Measurements from ENCODE around the gene PAK1. TPM values are rescaled to one million over a fixed set of nuclear protein-coding genes. Genes with fewer than 3 reads are reported as not detected.

Gene PAK1
- total and polyA plus RNA-seq, 2 experiments from 2014 or later = 18.4 to 33.1 TPM

DNA sequence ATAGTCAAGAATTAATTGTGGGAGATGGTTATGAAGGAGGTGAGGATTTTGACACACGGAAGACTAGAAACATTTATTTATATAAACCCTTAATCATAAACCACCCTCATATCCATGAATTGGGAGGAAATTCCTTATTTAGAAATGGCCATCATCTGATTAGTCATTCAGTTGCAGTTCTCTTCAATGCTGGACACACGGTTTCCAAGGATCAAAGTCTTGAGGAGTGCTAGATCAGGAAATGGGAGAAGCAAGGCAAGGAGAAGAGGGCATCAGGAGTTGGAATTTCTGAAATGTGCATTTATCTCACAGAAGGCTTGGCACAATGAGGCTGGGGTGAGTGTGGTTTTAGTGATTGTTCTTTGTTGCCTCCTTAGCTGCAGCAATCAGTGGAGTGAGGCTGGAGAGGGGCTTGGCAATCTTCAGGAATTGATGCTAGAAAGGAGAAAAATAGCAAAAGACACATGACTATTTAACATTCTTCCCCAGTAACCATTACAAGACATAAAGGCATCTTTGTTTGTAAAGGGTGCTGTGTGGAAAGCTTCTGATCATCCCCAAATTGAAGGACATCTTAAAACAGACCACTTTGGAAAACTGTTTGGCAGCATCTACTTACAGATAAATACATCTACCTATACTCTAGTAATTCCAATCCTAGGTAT lies 150.8 kb downstream of the PAK1 start:
- no peaks in the 10 kb centered on the region for H3K9me3 ChIP-seq (ENCODE audit: low read depth)
- no peak overlapping the region for H3K27ac ChIP-seq
- no peaks in the 10 kb centered on the region for H3K27me3 ChIP-seq
- H3K36me3 ChIP-seq = no peaks in the 10 kb centered on the region
- no peaks in the 10 kb centered on the region for H3K4me1 ChIP-seq (ENCODE audit: low read depth)
- peak in 1 of 2 donors; percentile 16 for DNase-seq (ENCODE audit: low read depth in 1 of 2, low spot score in 1 of 2)
- TF ChIP-seq, protein P1, sequence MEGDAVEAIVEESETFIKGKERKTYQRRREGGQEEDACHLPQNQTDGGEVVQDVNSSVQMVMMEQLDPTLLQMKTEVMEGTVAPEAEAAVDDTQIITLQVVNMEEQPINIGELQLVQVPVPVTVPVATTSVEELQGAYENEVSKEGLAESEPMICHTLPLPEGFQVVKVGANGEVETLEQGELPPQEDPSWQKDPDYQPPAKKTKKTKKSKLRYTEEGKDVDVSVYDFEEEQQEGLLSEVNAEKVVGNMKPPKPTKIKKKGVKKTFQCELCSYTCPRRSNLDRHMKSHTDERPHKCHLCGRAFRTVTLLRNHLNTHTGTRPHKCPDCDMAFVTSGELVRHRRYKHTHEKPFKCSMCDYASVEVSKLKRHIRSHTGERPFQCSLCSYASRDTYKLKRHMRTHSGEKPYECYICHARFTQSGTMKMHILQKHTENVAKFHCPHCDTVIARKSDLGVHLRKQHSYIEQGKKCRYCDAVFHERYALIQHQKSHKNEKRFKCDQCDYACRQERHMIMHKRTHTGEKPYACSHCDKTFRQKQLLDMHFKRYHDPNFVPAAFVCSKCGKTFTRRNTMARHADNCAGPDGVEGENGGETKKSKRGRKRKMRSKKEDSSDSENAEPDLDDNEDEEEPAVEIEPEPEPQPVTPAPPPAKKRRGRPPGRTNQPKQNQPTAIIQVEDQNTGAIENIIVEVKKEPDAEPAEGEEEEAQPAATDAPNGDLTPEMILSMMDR (IDR thresholded peaks at IDR 0.05; ENCODE audit: low read depth, low read length) = no peak
- H3K4me3 ChIP-seq = no peak overlapping the region

DNA sequence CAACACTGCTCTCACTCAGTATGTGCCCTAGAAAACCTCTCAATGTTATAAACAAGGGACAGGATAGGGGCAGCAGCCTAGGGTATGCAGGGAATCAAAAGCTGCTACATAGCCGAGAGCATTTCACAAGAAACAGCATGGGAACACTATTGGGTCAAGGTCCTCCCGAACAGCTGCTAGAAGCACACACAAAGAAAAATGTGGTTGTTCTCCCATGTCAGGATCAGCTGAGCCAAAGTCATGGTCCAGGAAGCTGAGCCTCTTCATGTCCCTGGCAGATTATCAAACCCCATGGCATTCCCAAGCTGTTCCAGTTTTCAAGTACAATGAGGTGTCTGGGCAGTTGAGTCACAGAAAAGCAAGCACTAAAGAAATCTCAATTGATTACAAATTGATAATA lies 151.4 kb downstream of the PAK1 start:
- Histone ChIP-seq H3K27ac (no peak overlapping the region), H3K9me3 (ENCODE audit: low read depth) (no peaks in the 10 kb centered on the region), H3K4me3 (no peak overlapping the region), H3K36me3 (no peaks in the 10 kb centered on the region), H3K27me3 (no peaks in the 10 kb centered on the region), H3K4me1 (ENCODE audit: low read depth) (no peaks in the 10 kb centered on the region)
- TF ChIP-seq, protein P1 (IDR thresholded peaks at IDR 0.05; ENCODE audit: low read depth, low read length) = no peak
- peak in 1 of 2 donors; percentile 66 for DNase-seq (ENCODE audit: low read depth in 1 of 2, low spot score in 1 of 2)

DNA sequence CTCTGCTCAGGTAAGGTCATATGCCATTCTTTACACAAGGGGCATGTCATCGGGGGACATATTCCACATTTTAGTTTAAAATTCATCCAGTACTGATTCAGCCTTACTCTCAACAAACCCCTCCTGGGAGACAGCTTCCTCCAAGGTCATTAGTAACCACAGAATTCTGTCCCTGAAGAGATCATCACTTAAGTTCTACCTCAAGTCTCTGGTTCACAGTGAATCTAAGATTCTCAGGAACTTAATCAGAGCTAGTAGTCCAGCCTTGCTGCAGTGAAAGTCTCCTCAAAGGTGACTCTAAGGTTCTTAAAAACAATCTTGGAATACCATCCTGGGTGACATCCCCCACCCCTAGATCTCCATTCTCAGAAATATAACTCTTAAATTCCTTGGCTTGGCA lies 153.5 kb downstream of the PAK1 start:
- H3K9me3 ChIP-seq (ENCODE audit: low read depth) = no peaks in the 10 kb centered on the region
- H3K27ac ChIP-seq = no peak overlapping the region
- TF ChIP-seq, protein P1 (IDR thresholded peaks at IDR 0.05; ENCODE audit: low read depth, low read length) = no peak
- H3K4me3 ChIP-seq = no peak overlapping the region
- no peaks in the 10 kb centered on the region for H3K27me3 ChIP-seq
- no peak for DNase-seq (ENCODE audit: low read depth in 1 of 2, low spot score in 1 of 2)
- H3K36me3 ChIP-seq = no peaks in the 10 kb centered on the region
- H3K4me1 ChIP-seq (ENCODE audit: low read depth) = no peaks in the 10 kb centered on the region

DNA sequence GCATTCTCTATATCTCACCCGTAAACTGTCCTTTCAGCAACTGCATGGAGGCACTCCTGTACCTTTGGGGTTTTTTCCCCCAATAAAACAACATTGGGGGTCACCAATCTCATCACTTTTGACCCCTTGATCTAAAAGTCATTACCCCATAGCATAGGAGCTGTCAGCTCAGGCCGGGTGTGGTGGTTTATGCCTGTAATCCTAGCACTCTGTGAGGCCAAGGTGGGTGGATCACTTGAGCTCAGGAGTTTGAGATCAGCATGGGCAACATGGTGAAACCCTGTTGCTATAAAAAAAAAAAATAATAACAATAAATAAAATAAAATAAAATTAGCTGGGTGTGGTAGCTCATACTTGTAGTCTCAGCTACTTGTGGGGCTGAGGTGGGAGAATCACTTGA lies 155.3 kb downstream of the PAK1 start:
- Histone ChIP-seq H3K9me3 (ENCODE audit: low read depth) (no peaks in the 10 kb centered on the region), H3K27ac (no peak overlapping the region), H3K36me3 (no peaks in the 10 kb centered on the region), H3K4me3 (no peak overlapping the region), H3K4me1 (ENCODE audit: low read depth) (no peaks in the 10 kb centered on the region), H3K27me3 (no peaks in the 10 kb centered on the region)
- TF ChIP-seq, protein P1 (IDR thresholded peaks at IDR 0.05; ENCODE audit: low read depth, low read length) = no peak
- DNase-seq (ENCODE audit: low read depth in 1 of 2, low spot score in 1 of 2) = no peak

DNA sequence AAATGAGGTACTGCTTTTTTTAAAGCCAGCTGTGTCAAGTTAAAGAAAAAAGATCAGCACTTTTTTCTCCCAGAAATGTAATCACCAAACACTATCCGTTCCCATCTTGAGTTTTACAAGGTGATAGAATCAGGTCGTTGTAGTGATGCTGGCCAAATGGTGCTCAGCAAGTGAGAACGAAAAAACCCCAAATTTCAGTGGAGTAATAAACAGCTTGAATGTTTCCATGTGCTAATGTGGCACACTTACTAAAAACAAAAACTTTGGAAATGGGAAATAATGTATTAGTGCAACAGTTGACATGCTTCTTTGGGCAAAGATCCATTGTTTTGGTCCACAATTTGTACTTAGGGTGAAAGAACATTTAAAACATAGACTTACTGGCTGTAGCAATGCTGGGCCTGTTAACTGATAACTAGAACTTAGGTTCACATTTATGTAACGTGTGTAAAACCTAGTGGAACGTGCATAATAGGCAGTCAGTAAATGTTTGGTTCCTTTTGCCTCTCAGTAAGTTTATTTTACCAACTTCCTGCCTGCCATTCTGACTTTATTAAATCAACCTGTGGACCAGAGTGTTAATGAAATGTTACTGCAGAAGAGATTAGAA lies 157.1 kb downstream of the PAK1 start:
- TF ChIP-seq, protein P1 (IDR thresholded peaks at IDR 0.05; ENCODE audit: low read depth, low read length) = no peak
- no peaks in the 10 kb centered on the region for H3K9me3 ChIP-seq (ENCODE audit: low read depth)
- no peaks in the 10 kb centered on the region for H3K27me3 ChIP-seq
- H3K4me3 ChIP-seq = no peak overlapping the region
- DNase-seq (ENCODE audit: low read depth in 1 of 2, low spot score in 1 of 2) = no peak
- no peak overlapping the region for H3K27ac ChIP-seq
- H3K4me1 ChIP-seq (ENCODE audit: low read depth) = no peaks in the 10 kb centered on the region
- H3K36me3 ChIP-seq = no peaks in the 10 kb centered on the region

Data from cardiac muscle cell (in vitro differentiated cells and primary cell).